SH-SY5Y (cell line): ENCODE measurements around the gene UGT1A7.

Experiments
- GATA2 ChIP-seq: IDR thresholded peaks from 2 replicates; pipeline ENCODE4 v1.6.1; 2011; ENCODE audit warnings: mild to moderate bottlenecking, low read depth, low read length
- GATA3 ChIP-seq: IDR thresholded peaks from 2 replicates; pipeline ENCODE4 v1.6.1; 2011; ENCODE audit warnings: low read depth, mild to moderate bottlenecking, low read length, moderate library complexity

- TF ChIP-seq GATA2 = no peak
- no peak for TF ChIP-seq GATA3
Measured at GRCh38 chr2:233643128-233643527, 38.6 kb upstream of the UGT1A7 start.
